ENCODE results near the gene GADD45B.
A peak's percentile ranks its signal among the peaks of the same experiment; 100 is the strongest.

Gene GADD45B

GRCh38 chr19:2475702-2476450 is at the start of gene GADD45B:
GADD45B (plus strand) TSS chr19:2476127; CDS start chr19:2476359, 232 bp downstream.
- DNase-seq (ENCODE audit: low read depth): peak; percentile 95

GRCh38 chr19:2426611-2427428 is 49.1 kb upstream of the GADD45B start:
- DNase-seq (ENCODE audit: low read depth): peak; percentile 37

- DNase-seq (ENCODE audit: low read depth): peak; percentile 94
Measured at GRCh38 chr19:2427429-2428320, 48.3 kb upstream of the GADD45B start, which contains the start of gene TIMM13. TIMM13 (minus strand) TSS chr19:2427586; CDS start chr19:2427533, 53 bp downstream.

GRCh38 chr19:2428321-2428690 is 47.6 kb upstream of the GADD45B start:
- no peak for DNase-seq (ENCODE audit: low read depth)

GRCh38 chr19:2428756-2429711 is 46.9 kb upstream of the GADD45B start:
- DNase-seq (ENCODE audit: low read depth): no peak

GRCh38 chr19:2429917-2430535 is 45.9 kb upstream of the GADD45B start:
- no peak for DNase-seq (ENCODE audit: low read depth)

- DNase-seq (ENCODE audit: low read depth): no peak
Measured at GRCh38 chr19:2431318-2432055, 44.4 kb upstream of the GADD45B start.

- DNase-seq (ENCODE audit: low read depth): no peak
Measured at GRCh38 chr19:2432131-2432848, 43.6 kb upstream of the GADD45B start.

- DNase-seq (ENCODE audit: low read depth): no peak
Measured at GRCh38 chr19:2433854-2434253, 42.1 kb upstream of the GADD45B start.

GRCh38 chr19:2434267-2434666 is 41.7 kb upstream of the GADD45B start:
- no peak for DNase-seq (ENCODE audit: low read depth)

- DNase-seq (ENCODE audit: low read depth): no peak
Measured at GRCh38 chr19:2434721-2435265, 41.1 kb upstream of the GADD45B start.

GRCh38 chr19:2436384-2436783 is 39.5 kb upstream of the GADD45B start:
- DNase-seq (ENCODE audit: low read depth): no peak

GRCh38 chr19:2436926-2437325 is 39.0 kb upstream of the GADD45B start:
- no peak for DNase-seq (ENCODE audit: low read depth)

- DNase-seq (ENCODE audit: low read depth): no peak
Measured at GRCh38 chr19:2438178-2438577, 37.7 kb upstream of the GADD45B start.

GRCh38 chr19:2440515-2440914 is 35.4 kb upstream of the GADD45B start:
- DNase-seq (ENCODE audit: low read depth): no peak

- no peak for DNase-seq (ENCODE audit: low read depth)
Measured at GRCh38 chr19:2441096-2441752, 34.7 kb upstream of the GADD45B start.

- DNase-seq (ENCODE audit: low read depth): no peak
Measured at GRCh38 chr19:2443116-2443784, 32.7 kb upstream of the GADD45B start.

- DNase-seq (ENCODE audit: low read depth): no peak
Measured at GRCh38 chr19:2443785-2444182, 32.1 kb upstream of the GADD45B start.

Data from activated T-cell treated with anti-CD3 and anti-CD28 coated beads for 24 hours (primary cell).